Vagina (tissue), 2 donors: ENCODE results near the gene ADAMTS17. TPM values are rescaled to one million over a fixed set of nuclear protein-coding genes. Genes with fewer than 3 reads are reported as not detected.

ENCODE experiments used
- DNase-seq, 2 donors: peaks; one replicate each; pipeline ENCODE4 v3.0.0-alpha.2; 2017; ENCODE audit errors: extremely low spot score in 2 of 2
- H3K27ac ChIP-seq: fragments of 200-600 bp; sonication (generic); one replicate; pipeline ENCODE4 v1.5.1; 2019
- H3K27me3 ChIP-seq: fragments of 200-600 bp; sonication (generic); one replicate; pipeline ENCODE4 v1.5.1; 2019
- H3K36me3 ChIP-seq, 2 donors: fragments of 200-600 bp; sonication (generic); one replicate each; pipeline ENCODE4 v1.5.1; 2017 to 2019
- H3K4me1 ChIP-seq: fragments of 200-600 bp; sonication (generic); one replicate; pipeline ENCODE4 v1.5.1; 2019
- H3K4me3 ChIP-seq, 2 donors: fragments of 200-600 bp; sonication (generic); 1 replicate in 1 of 2; 2 replicates in 1 of 2; pipeline ENCODE4 v1.5.1; 2016 to 2019
- H3K9me3 ChIP-seq: fragments of 200-600 bp; sonication (generic); one replicate; pipeline ENCODE4 v1.5.1; 2019
- CTCF ChIP-seq, 3 experiments: fragments of 450-650 bp in 2 of 3; fragments of 200-600 bp in 1 of 3; sonication (generic) in 1 of 3; IDR thresholded peaks; one replicate each; pipeline ENCODE4 v1.5.1; 2017 to 2019; ENCODE audit warnings: antibody characterized with exemption in 3 of 3, mild to moderate bottlenecking in 2 of 3, moderate library complexity in 2 of 3
- POLR2A ChIP-seq, 2 donors: fragments of 450-650 bp; IDR thresholded peaks; one replicate each; pipeline ENCODE4 v1.6.1; 2017; ENCODE audit warnings: antibody characterized with exemption in 2 of 2, mild to moderate bottlenecking in 2 of 2, moderate library complexity in 2 of 2
- POLR2AphosphoS5 ChIP-seq, 2 donors: sonication (generic); formaldehyde crosslinking; IDR thresholded peaks; one replicate each; pipeline ENCODE4 v1.9.0; 2017; ENCODE audit warnings: antibody characterized with exemption in 2 of 2, mild to moderate bottlenecking in 2 of 2, low read depth in 1 of 2; ENCODE audit not compliant: insufficient read depth in 1 of 2
- intact Hi-C: fragments of 100-400 bp; cut with DNase I; formaldehyde crosslinking; loops from one replicate; pipeline ENCODE4 v1.15.1; 2023
- total RNA-seq: library from RNA; depleted of rRNA; stranded (reverse); fragments of >200 nt; gene quantifications from one replicate; pipeline ENCODE4 v1.2.3, GENCODE V29; 2016

Gene ADAMTS17
- total RNA-seq, 1 donor from 2014 or later: 16.0 TPM

DNA sequence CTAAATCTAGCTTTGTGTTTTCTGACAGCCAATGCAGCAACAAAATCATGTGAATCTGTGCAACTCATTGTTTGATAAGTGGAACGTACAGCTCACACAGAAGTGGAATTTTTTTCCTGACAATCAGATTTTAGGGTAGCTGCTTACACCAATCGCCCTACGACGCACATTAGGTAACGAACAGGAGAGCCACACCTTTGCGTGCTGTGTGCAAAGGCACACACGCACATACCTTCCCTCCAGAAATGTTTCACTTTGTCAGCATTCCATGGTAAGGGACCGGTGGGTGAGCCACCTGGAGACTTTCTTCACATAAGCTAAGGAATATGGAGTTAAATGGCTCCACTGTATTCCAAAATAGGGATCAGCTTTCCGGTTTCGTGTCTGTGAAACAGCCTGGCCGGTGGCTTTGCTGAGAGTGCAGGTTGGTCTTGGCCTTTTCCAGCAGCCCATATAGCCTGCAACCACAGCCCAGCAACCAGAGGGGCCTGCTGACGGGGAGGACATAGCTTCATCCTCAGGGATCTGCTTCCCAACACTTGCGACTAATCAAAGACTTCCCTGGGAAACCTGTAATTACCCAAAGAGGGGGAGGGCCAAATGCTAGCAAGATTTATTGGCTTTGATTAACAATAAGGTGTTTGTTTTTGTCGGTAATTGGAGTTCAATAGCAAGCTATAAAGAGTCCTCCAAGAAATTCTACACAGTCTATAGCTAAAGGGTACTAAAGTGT is 145.3 kb downstream of the ADAMTS17 start:
- Histone ChIP-seq H3K27ac (no peak overlapping the region), H3K9me3 (no peaks in the 10 kb centered on the region), H3K4me1 (peaks cover 7% of the 10 kb centered on the region), H3K36me3 (no peaks in the 10 kb centered on the region), H3K27me3 (no peaks in the 10 kb centered on the region), H3K4me3 (no peak overlapping the region)
- intact Hi-C loops: no loop called here
- TF ChIP-seq CTCF (IDR thresholded peaks at IDR 0.05) (no peak), POLR2A (IDR thresholded peaks at IDR 0.05) (no peak), POLR2AphosphoS5 (IDR thresholded peaks at IDR 0.05; ENCODE audit: insufficient read depth in 1 of 2, low read depth in 1 of 2) (no peak)
- DNase-seq: peak in 1 of 2 donors; percentile 60

- no peak for DNase-seq
- no peak overlapping the region for H3K27ac ChIP-seq
- no peaks in the 10 kb centered on the region for H3K36me3 ChIP-seq
- H3K4me3 ChIP-seq: no peak overlapping the region
- intact Hi-C loops: no loop called here
- H3K9me3 ChIP-seq: no peaks in the 10 kb centered on the region
- H3K4me1 ChIP-seq: peaks cover 11% of the 10 kb centered on the region
- TF ChIP-seq POLR2AphosphoS5 (IDR thresholded peaks at IDR 0.05; ENCODE audit: insufficient read depth in 1 of 2, low read depth in 1 of 2) (no peak), POLR2A (IDR thresholded peaks at IDR 0.05) (no peak), CTCF (IDR thresholded peaks at IDR 0.05) (no peak)
- H3K27me3 ChIP-seq: no peaks in the 10 kb centered on the region
Measured at GRCh38 chr15:100194996-100195395, 146.8 kb downstream of the ADAMTS17 start.

DNA sequence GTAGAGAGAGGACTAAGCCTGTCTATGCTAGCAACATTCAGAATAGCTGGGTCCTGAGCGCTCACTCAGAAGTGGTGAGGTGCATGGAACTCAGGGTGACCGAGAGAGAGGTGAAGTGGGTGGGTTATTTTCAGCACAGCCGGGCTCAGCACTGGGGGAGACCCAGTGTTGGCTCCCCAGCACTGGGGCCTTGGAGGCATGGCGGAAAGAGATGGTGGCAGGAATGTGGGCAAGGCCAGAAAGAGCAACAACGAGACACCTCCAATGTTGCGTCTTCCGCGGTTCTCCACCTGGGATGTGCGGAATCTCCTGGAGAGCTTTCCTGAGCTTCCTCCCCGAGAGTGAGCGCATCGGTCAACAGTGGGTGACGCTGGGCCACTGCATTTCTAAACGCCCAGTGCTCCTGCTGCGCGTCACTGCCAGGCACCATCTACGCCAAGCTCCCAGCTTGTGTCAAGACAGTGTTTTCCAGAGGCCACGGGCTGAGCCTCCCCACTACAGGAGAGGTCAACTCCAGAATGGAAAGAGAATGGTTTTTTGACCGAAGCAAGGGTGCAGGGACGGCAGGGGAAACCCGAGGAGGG is 148.4 kb downstream of the ADAMTS17 start:
- no peak overlapping the region for H3K4me3 ChIP-seq
- no peaks in the 10 kb centered on the region for H3K36me3 ChIP-seq
- no peak for DNase-seq
- peaks cover 11% of the 10 kb centered on the region for H3K4me1 ChIP-seq
- no peaks in the 10 kb centered on the region for H3K9me3 ChIP-seq
- H3K27ac ChIP-seq: no peak overlapping the region
- no peaks in the 10 kb centered on the region for H3K27me3 ChIP-seq
- intact Hi-C loops: no loop called here
- TF ChIP-seq POLR2AphosphoS5 (IDR thresholded peaks at IDR 0.05; ENCODE audit: insufficient read depth in 1 of 2, low read depth in 1 of 2): no peak
- no peak for TF ChIP-seq CTCF (IDR thresholded peaks at IDR 0.05)
- no peak for TF ChIP-seq POLR2A (IDR thresholded peaks at IDR 0.05)

DNA sequence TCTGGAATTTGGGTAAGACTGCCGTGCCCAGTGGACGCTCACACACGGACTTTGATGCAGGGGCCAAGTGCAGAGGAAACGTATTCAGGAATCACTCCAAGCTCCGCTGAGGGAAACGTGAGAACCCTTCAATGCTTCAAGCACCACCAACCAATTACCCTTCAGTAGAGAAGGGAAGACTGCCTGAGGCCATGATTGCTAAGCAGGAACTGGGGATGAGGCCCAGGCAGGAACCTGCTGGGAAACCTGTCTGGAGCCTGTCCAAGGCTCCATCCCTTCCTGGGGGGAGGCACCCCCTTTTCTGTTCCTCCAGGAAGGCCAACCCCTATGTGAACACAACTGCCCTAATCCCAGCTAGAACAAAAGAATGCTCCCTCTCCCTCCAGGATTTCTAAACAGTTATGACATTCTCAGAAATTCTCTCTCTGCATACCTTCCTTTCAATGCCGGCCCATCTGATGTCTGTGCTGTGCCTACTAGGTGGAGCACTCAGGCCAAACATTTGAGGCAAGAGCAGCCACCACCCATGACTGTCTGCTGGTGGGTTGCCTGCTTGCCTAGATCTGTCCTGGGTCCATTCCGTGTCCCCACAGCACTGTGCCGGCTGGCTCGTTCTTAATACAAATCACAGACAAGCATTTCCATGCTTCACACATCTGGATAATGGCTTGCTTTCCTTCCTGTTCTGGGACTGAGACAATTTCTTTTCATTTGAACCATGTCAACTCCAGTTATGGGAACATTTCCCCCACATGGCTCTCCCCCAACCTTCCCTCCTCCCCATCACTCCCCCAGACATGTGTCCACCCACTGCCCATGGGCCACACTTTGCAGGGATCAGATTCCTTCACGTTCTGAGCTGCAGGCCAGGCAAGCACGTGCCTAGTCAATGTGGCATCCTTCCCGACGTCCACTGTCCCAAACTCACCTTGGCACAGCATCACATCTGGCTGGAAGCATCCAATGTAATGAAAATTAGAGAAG is 149.4 kb downstream of the ADAMTS17 start:
- H3K36me3 ChIP-seq: no peaks in the 10 kb centered on the region
- no peak overlapping the region for H3K27ac ChIP-seq
- no peaks in the 10 kb centered on the region for H3K9me3 ChIP-seq
- H3K27me3 ChIP-seq: no peaks in the 10 kb centered on the region
- intact Hi-C loops: no loop called here
- H3K4me1 ChIP-seq: peaks cover 11% of the 10 kb centered on the region
- DNase-seq: no peak
- no peak overlapping the region for H3K4me3 ChIP-seq
- no peak for TF ChIP-seq POLR2AphosphoS5 (IDR thresholded peaks at IDR 0.05; ENCODE audit: insufficient read depth in 1 of 2, low read depth in 1 of 2)

DNA sequence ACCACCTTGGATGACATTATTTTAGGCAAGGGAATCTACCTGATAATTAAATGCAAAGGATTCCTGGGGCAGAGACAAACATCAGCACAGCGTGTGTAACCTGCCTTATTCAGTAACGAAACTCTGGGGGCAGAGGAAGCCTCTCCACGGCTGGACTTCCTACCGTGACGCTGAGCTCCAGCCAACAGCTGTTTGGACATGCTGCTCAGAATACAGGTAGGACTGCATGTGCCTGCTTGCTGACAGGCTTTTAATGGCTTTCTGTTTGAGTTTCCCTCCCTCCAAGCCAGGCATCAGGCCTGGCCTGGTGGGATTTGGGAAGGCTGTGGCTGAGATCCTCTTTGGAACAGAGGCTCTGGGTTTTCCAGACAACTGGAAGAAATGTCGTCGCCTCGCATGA is 150.6 kb downstream of the ADAMTS17 start:
- no peak overlapping the region for H3K4me3 ChIP-seq
- TF ChIP-seq POLR2AphosphoS5 (IDR thresholded peaks at IDR 0.05; ENCODE audit: insufficient read depth in 1 of 2, low read depth in 1 of 2) (no peak), POLR2A (IDR thresholded peaks at IDR 0.05) (no peak), CTCF (IDR thresholded peaks at IDR 0.05) (no peak)
- H3K27me3 ChIP-seq: no peaks in the 10 kb centered on the region
- peaks cover 11% of the 10 kb centered on the region for H3K4me1 ChIP-seq
- no peaks in the 10 kb centered on the region for H3K9me3 ChIP-seq
- no peak overlapping the region for H3K27ac ChIP-seq
- no peaks in the 10 kb centered on the region for H3K36me3 ChIP-seq
- intact Hi-C loops: no loop called here
- DNase-seq: no peak
